ENCODE results near the gene ZNF280D.

Gene ZNF280D

DNA sequence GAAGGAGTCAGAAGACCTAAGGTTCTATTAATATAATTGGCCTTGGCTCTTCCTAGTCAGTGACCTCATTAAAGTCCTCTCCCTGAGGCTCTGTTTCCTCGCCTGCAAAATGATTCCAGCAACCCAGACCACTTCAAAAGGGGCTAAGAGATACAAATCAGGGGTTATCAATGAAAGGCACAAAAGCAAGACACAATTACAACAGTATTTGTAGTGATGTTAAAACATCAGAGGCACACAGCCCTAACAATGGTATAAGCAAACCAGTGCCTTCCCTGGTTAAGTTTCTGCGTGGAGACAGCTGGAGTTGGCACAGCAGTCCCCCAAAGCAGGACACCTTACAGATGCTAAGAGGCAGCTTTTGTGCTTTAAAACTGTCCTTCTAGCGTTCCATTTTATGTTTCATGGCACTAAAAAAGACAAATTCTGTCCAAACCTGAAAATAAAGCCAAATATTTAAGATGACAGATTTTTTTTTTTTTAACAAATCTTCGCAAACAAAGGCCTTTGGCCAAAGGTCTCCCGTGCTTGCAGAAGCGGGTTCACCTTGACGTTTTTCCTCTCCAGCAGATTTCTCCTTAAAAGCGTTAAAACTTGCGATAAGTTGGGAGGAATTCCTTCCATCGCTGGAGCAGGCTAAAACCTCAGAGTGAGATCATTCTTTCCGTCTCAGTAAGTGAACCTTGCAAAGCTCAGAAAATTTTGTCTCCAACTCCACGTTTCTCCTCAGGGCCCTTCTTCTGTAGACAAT lies 999 bp downstream of the ZNF280D start:
- TF ChIP-seq SIN3A (IDR thresholded peaks at IDR 0.05; ENCODE audit: borderline replicate concordance, insufficient read depth, low read length) (no peak), POLR2AphosphoS5 (IDR thresholded peaks at IDR 0.05; ENCODE audit: low read depth, low read length) (no peak; the same call in 1 of the 2 replicates), TAF1 (IDR thresholded peaks at IDR 0.05; ENCODE audit: borderline replicate concordance, insufficient read depth, low read length) (no peak), REST (IDR thresholded peaks at IDR 0.05; ENCODE audit: insufficient read depth in 1 of 2, low read depth in 2 of 2, low read length in 2 of 2) (no peak; a peak in 1 of 4 replicates), FOXP2 (optimal IDR thresholded peaks at IDR 0.05; ENCODE audit: borderline replicate concordance, extremely low read depth, extremely low read length, insufficient read depth) (no peak)

DNA sequence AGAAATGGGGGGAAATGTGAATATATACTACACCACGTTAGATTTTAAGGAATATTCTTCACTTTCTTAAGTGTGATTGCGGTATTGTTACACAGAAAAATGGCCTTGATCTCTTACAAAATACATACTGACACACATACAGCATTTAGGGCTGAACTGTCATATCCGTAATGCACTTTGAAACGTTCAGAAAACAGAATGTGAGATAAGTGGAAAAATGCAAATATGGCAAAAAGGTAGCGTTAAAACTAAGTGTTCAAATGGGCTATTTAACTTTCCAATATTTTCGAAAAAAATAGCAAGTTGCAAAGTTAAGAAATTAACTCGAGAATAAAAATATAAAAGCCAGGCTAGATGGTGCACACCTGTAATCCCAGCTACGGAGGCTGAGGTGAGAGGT lies 1.8 kb downstream of the ZNF280D start:
- TF ChIP-seq POLR2AphosphoS5 (IDR thresholded peaks at IDR 0.05; ENCODE audit: low read depth, low read length): no peak
- TF ChIP-seq TAF1 (IDR thresholded peaks at IDR 0.05; ENCODE audit: borderline replicate concordance, insufficient read depth, low read length): no peak
- TF ChIP-seq FOXP2 (optimal IDR thresholded peaks at IDR 0.05; ENCODE audit: borderline replicate concordance, extremely low read depth, extremely low read length, insufficient read depth): no peak
- no peak for TF ChIP-seq SIN3A (IDR thresholded peaks at IDR 0.05; ENCODE audit: borderline replicate concordance, insufficient read depth, low read length)
- TF ChIP-seq REST (IDR thresholded peaks at IDR 0.05; ENCODE audit: insufficient read depth in 1 of 2, low read depth in 2 of 2, low read length in 2 of 2): no peak

- no peak for TF ChIP-seq TAF1 (IDR thresholded peaks at IDR 0.05; ENCODE audit: borderline replicate concordance, insufficient read depth, low read length)
- no peak for TF ChIP-seq FOXP2 (optimal IDR thresholded peaks at IDR 0.05; ENCODE audit: borderline replicate concordance, extremely low read depth, extremely low read length, insufficient read depth)
- no peak for TF ChIP-seq POLR2AphosphoS5 (IDR thresholded peaks at IDR 0.05; ENCODE audit: low read depth, low read length)
- no peak for TF ChIP-seq REST (IDR thresholded peaks at IDR 0.05; ENCODE audit: insufficient read depth in 1 of 2, low read depth in 2 of 2, low read length in 2 of 2)
- TF ChIP-seq SIN3A (IDR thresholded peaks at IDR 0.05; ENCODE audit: borderline replicate concordance, insufficient read depth, low read length): no peak
Observed at GRCh38 chr15:56729561-56729960, 3.7 kb downstream of the ZNF280D start.

GRCh38 chr15:56725386-56725785 lies 7.9 kb downstream of the ZNF280D start:
- TF ChIP-seq REST (IDR thresholded peaks at IDR 0.05; ENCODE audit: insufficient read depth in 1 of 2, low read depth in 2 of 2, low read length in 2 of 2) (no peak), FOXP2 (optimal IDR thresholded peaks at IDR 0.05; ENCODE audit: borderline replicate concordance, extremely low read depth, extremely low read length, insufficient read depth) (no peak), SIN3A (IDR thresholded peaks at IDR 0.05; ENCODE audit: borderline replicate concordance, insufficient read depth, low read length) (no peak), TAF1 (IDR thresholded peaks at IDR 0.05; ENCODE audit: borderline replicate concordance, insufficient read depth, low read length) (no peak), POLR2AphosphoS5 (IDR thresholded peaks at IDR 0.05; ENCODE audit: low read depth, low read length) (no peak)
